RCC 7860 (cell line): ENCODE data around the gene JOSD2.

ENCODE experiments used
- DNase-seq: peaks from one replicate; pipeline ENCODE4 v3.0.0-alpha.2; 2015; ENCODE audit warnings: low spot score
- FAIRE-seq: peaks from 2 replicates; lab custom pipeline; 2012; peaks lifted over from hg19 to GRCh38; lab: Jason Lieb, UNC

Gene JOSD2

GRCh38 chr19:50457300-50457699, 53.7 kb downstream of the JOSD2 start:
- DNase-seq = no peak
- no peak for FAIRE-seq
